ENCODE results near the gene IP6K1. TPM values are rescaled to one million over a fixed set of nuclear protein-coding genes. Genes with fewer than 3 reads are reported as not detected.
"Not testable (repeated sequence)": the region's sequence is repeated elsewhere in the genome, so short reads cannot be mapped to it uniquely, and the experiment has no call there.

Gene IP6K1
- total RNA-seq, 1 experiment from 2014 or later, result 30.6 TPM

GRCh38 chr3:49694409-49695070, 91.8 kb downstream of the IP6K1 start:
- H3K4me2 ChIP-seq (ENCODE audit: low read length); H3K27me3 ChIP-seq (ENCODE audit: insufficient read depth, low read length); RAD21 ChIA-PET (ENCODE audit: low non-redundant PET in 1 of 2, low total read pairs in 2 of 2, uncharacterized antibody in 2 of 2, unreplicated experiment in 2 of 2); H3K27ac ChIP-seq (ENCODE audit: low read depth, low read length); H3K36me3 ChIP-seq (ENCODE audit: control insufficient read depth in 1 of 2, insufficient read depth in 2 of 2, low read length in 2 of 2); ATAC-seq; intact Hi-C loops (cut with micrococcal nuclease); H4K20me1 ChIP-seq (ENCODE audit: insufficient read depth); H3K9me3 ChIP-seq (ENCODE audit: control insufficient read depth in 1 of 2, insufficient read depth in 1 of 2, low read depth in 1 of 2, low read length in 2 of 2); H3K4me3 ChIP-seq (replicated peaks in 1 of 2; ENCODE audit: low read depth in 1 of 2, low read length in 2 of 2); H3K9ac ChIP-seq (ENCODE audit: low read length); POLR2A ChIA-PET; CTCF ChIA-PET; BruUV-seq (replicated peaks); DNase-seq (ENCODE audit: low read depth, low spot score); H3K9me2 ChIP-seq (ENCODE audit: insufficient read depth); H3K4me1 ChIP-seq (ENCODE audit: control insufficient read depth in 1 of 2, insufficient read depth in 2 of 2, low read length in 2 of 2); H2AFZ ChIP-seq (ENCODE audit: low read depth, low read length, poor library complexity, severe bottlenecking): not testable (repeated sequence)
- peaks cover 16% of the 10 kb centered on the region for H3K79me2 ChIP-seq (ENCODE audit: insufficient read depth, low read length)

- H3K4me3 ChIP-seq (replicated peaks in 1 of 2; ENCODE audit: low read depth in 1 of 2, low read length in 2 of 2); ATAC-seq; H3K9me2 ChIP-seq (ENCODE audit: insufficient read depth); H3K9ac ChIP-seq (ENCODE audit: low read length); RAD21 ChIA-PET (ENCODE audit: low non-redundant PET in 1 of 2, low total read pairs in 2 of 2, uncharacterized antibody in 2 of 2, unreplicated experiment in 2 of 2); CTCF ChIA-PET; H3K27ac ChIP-seq (ENCODE audit: low read depth, low read length); H3K36me3 ChIP-seq (ENCODE audit: control insufficient read depth in 1 of 2, insufficient read depth in 2 of 2, low read length in 2 of 2); POLR2A ChIA-PET; H3K27me3 ChIP-seq (ENCODE audit: insufficient read depth, low read length); H3K9me3 ChIP-seq (ENCODE audit: control insufficient read depth in 1 of 2, insufficient read depth in 1 of 2, low read depth in 1 of 2, low read length in 2 of 2); BruUV-seq (replicated peaks); H4K20me1 ChIP-seq (ENCODE audit: insufficient read depth); H2AFZ ChIP-seq (ENCODE audit: low read depth, low read length, poor library complexity, severe bottlenecking); DNase-seq (ENCODE audit: low read depth, low spot score); intact Hi-C loops (cut with micrococcal nuclease): not testable (repeated sequence)
- Histone ChIP-seq H3K4me2 (ENCODE audit: low read length) (0 out of 2 replicates have a peak overlapping the region, but pooled peaks have one; percentile 87), H3K4me1 (ENCODE audit: control insufficient read depth in 1 of 2, insufficient read depth in 2 of 2, low read length in 2 of 2) (peaks cover 4 to 14% of the 10 kb centered on the region in 2 experiments; a peak in 3 of 4 replicates), H3K79me2 (ENCODE audit: insufficient read depth, low read length) (peaks cover 17% of the 10 kb centered on the region)
Observed at GRCh38 chr3:49691481-49691880, 94.9 kb downstream of the IP6K1 start.

- H3K9ac ChIP-seq (ENCODE audit: low read length); ATAC-seq; intact Hi-C loops (cut with micrococcal nuclease); H3K9me2 ChIP-seq (ENCODE audit: insufficient read depth); H3K36me3 ChIP-seq (ENCODE audit: control insufficient read depth in 1 of 2, insufficient read depth in 2 of 2, low read length in 2 of 2); H2AFZ ChIP-seq (ENCODE audit: low read depth, low read length, poor library complexity, severe bottlenecking); BruUV-seq (replicated peaks); RAD21 ChIA-PET (ENCODE audit: low non-redundant PET in 1 of 2, low total read pairs in 2 of 2, uncharacterized antibody in 2 of 2, unreplicated experiment in 2 of 2); H3K27ac ChIP-seq (ENCODE audit: low read depth, low read length); H3K27me3 ChIP-seq (ENCODE audit: insufficient read depth, low read length); H4K20me1 ChIP-seq (ENCODE audit: insufficient read depth); POLR2A ChIA-PET; CTCF ChIA-PET; DNase-seq (ENCODE audit: low read depth, low spot score); H3K9me3 ChIP-seq (ENCODE audit: control insufficient read depth in 1 of 2, insufficient read depth in 1 of 2, low read depth in 1 of 2, low read length in 2 of 2): not testable (repeated sequence)
- Histone ChIP-seq H3K79me2 (ENCODE audit: insufficient read depth, low read length) (peaks cover 17% of the 10 kb centered on the region), H3K4me2 (ENCODE audit: low read length) (peak overlapping the region; percentile 87), H3K4me1 (ENCODE audit: control insufficient read depth in 1 of 2, insufficient read depth in 2 of 2, low read length in 2 of 2) (peaks cover 4 to 14% of the 10 kb centered on the region in 2 experiments; a peak in 3 of 4 replicates), H3K4me3 (replicated peaks in 1 of 2; ENCODE audit: low read depth in 1 of 2, low read length in 2 of 2) (peak overlapping the region; percentile 89 to 97; a peak in 3 of 4 replicates)
Observed at GRCh38 chr3:49690856-49691255, 95.5 kb downstream of the IP6K1 start.
